Subcutaneous adipose tissue (tissue), 4 donors: ENCODE data around the gene CD79B. TPM values are rescaled to one million over a fixed set of nuclear protein-coding genes. Genes with fewer than 3 reads are reported as not detected.

Experiments used
- total RNA-seq, 4 donors: library from RNA; depleted of rRNA; stranded (reverse); fragments of >200 nt; gene quantifications; one replicate each; pipeline ENCODE4 v1.1.0, GENCODE V29; 2016
- TF ChIP-seq, protein P1 (sequence below): fragments of 450-650 bp; IDR thresholded peaks from one replicate; pipeline ENCODE4 v1.5.1; 2016; ENCODE audit warnings: low read depth, mild to moderate bottlenecking, control low read depth, antibody characterized with exemption, moderate library complexity

The CD79B gene
- total RNA-seq, 4 donors from 2014 or later, result 3.1 to 4.6 (median 3.8) TPM

DNA sequence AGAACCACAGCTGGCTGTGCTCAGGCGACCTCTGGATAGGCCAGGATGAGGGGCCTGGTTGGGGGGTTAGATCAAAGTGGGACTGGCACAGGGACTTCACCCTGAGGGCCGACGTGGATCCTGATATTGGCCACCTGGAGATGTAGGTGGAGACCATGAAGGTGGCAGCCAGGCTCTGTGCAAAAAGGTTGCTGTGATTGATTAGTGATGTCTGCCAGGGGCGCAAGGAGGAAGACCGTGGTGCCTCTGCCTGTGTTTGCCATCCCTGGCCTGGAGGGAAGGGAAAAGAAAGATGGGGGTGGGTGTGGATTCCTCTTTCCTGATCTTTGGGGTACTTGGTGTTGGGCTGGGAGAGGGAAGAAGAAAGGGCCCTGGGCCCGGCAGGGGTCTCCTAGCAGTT, 41.1 kb upstream of the CD79B start:
- TF ChIP-seq, protein P1, sequence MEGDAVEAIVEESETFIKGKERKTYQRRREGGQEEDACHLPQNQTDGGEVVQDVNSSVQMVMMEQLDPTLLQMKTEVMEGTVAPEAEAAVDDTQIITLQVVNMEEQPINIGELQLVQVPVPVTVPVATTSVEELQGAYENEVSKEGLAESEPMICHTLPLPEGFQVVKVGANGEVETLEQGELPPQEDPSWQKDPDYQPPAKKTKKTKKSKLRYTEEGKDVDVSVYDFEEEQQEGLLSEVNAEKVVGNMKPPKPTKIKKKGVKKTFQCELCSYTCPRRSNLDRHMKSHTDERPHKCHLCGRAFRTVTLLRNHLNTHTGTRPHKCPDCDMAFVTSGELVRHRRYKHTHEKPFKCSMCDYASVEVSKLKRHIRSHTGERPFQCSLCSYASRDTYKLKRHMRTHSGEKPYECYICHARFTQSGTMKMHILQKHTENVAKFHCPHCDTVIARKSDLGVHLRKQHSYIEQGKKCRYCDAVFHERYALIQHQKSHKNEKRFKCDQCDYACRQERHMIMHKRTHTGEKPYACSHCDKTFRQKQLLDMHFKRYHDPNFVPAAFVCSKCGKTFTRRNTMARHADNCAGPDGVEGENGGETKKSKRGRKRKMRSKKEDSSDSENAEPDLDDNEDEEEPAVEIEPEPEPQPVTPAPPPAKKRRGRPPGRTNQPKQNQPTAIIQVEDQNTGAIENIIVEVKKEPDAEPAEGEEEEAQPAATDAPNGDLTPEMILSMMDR, result no peak

DNA sequence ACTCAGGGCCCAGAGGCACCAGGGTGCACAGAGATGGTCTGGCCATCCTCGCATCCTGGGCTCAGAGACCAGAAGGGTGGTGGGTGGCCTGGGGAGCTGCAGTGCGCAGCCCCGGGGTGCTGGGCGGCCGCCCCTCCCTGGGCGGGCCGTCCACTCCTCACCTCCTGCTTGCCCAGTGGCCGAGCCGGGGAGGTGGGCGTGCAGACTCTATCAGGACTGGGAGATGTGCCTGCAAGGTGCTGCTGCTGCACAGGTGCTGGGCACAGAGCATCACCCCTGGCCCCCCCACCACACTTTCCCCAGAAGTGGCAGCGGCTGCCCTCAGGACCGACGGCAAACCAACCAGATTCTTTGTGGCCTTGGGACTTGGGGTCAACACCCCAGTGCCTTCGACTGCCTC, 40.7 kb upstream of the CD79B start, which contains the start of gene SCN4A:
TSS of gene SCN4A (minus strand) at position 123 of the 400 bp plus-strand sequence. CDS start at position 46, 77 bp downstream.
- TF ChIP-seq, protein P1, result no peak

DNA sequence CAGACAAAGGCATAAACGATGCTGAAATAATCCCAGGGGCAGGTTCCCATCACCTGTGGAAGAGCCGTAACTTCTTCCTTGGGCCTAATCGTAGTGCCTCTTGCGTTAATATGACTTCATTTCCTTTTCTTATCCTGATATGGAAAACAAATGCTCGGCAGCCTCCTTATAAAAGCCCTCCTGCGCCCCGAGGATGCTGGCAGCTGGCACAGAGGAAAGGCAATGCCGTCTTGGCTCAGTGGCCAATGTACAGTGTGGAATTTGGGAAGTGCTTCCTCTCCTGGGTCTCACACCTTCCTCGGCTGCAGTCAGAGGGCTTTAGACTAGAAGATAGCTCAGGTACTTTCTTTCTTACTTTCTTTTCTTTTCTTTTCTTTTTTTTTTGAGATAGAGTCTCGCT, 37.1 kb upstream of the CD79B start:
- TF ChIP-seq, protein P1, result no peak

DNA sequence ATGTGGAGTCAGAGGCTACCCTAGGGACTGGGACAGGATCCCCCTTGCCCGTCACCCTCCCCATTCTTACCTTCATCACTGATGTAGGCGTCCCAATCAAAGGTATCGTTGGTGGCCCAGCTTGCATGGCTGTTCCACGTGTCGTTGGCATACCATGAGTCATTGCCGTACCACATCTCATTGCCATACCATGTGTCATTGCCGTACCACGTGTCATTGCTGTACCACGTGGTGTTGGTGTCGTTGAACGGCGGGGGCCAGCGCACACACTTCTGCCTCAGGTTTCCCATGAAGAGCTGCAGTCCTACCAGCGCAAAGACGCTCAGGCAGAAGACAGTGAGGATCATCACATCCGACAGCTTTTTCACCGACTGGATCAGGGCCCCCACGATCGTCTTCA, 35.8 kb upstream of the CD79B start:
- TF ChIP-seq, protein P1, result no peak

DNA sequence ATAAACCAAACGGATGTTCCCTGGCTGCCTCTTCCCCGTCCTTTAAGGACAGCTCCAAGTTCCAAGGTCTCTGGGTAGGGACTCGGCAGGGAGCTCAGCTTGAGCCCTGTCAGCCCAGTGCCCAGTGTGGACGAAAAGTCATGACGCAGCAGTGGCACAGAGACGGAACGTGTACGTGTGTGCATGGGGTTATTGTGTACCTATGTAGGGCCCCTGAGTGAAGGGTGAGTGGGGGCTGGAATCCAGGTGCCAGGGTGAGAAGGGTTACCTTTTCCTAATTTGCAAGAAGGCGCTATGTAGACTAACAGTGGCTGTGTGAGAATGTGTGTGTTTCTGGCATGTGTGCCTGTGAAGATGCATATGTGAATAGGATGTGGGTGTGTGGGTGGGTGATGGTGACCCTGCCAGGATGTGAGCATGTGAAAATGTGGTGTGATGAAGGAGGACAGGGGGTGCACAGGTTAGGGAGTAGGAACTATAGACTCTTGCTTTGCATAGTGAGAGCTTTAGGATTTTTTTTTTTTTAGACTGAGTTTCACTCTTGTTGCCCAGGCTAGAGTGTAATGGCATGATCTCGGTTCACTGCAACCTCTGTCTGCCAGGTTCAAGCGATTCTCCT, 34.6 kb upstream of the CD79B start:
- TF ChIP-seq, protein P1, result no peak

DNA sequence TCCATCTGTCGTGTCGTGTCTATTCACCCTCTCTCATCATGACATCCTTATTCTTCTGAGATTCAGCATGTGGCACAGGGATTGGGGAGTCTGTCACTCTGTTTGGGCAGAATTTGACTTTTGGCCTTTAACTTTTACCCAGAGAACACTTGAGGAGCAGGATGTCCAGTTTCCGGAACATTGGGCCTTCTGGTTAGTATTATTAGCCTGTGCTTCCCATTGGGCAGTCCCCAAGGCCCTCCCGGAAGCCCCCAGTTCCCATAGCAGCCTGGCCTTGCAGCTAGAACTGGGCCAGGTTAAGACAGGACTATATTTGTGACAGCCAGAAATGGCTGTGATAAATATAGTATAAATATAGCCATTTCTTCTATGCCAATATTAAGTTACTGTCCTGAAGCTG, 31.0 kb upstream of the CD79B start:
- TF ChIP-seq, protein P1, result no peak

DNA sequence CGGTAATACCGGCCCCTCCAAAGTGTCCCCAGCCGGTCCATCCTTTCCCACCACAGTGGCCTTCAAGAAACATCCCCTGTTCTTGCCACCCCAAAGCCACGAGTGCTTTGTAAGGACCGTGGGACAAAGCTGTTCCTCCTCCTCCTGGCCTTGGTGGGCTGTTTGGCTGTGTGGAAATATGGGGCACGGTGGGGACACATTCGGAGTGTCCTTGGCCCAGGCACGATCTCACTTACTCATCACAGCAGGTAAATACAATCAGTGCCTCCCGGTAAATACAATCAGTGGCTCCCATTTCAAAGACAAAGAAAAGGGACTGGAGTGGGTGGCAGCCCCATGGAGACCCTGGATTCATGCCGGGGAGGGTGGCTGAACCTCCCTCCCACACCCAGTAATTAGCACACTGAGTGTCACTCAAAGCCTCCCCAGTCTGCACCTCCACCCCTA, 30.2 kb upstream of the CD79B start:
- TF ChIP-seq, protein P1, result no peak
